ENCODE measurements around the gene ANKMY1. TPM values are rescaled to one million over a fixed set of nuclear protein-coding genes. Genes with fewer than 3 reads are reported as not detected.
"Not testable (repeated sequence)": the region's sequence is repeated elsewhere in the genome, so short reads cannot be mapped to it uniquely, and the experiment has no call there.

The ANKMY1 gene
- total and polyA plus RNA-seq, 2 experiments from 2014 or later, result 5.1 to 10.1 TPM

- no peaks in the 10 kb centered on the region for H3K27me3 ChIP-seq (replicated peaks; ENCODE audit: insufficient read depth)
- in situ Hi-C loops (cut with MboI), result no loop called here
- no peak overlapping the region for H3K27ac ChIP-seq
- TF ChIP-seq EZH2 (IDR thresholded peaks at IDR 0.05; ENCODE audit: insufficient read depth, poor library complexity, severe bottlenecking) (no peak), EZH2phosphoT487 (IDR thresholded peaks at IDR 0.05; ENCODE audit: insufficient read depth, low read depth) (no peak)
- 89 to 93% methylated on average over 9 of the region's 9 CpGs for WGBS, 2 experiments (ENCODE audit: low coverage in 1 of 2, low lambda C conversion rate in 2 of 2, missing lambda C conversion rate in 2 of 2)
- H3F3A ChIP-seq (ENCODE audit: insufficient read depth), result no peaks in the 10 kb centered on the region
- H3K4me1 ChIP-seq (ENCODE audit: insufficient read depth), result no peaks in the 10 kb centered on the region
- no peak overlapping the region for H3K4me2 ChIP-seq (ENCODE audit: unreplicated experiment)
- H3K9me3 ChIP-seq (ENCODE audit: low read depth), result no peaks in the 10 kb centered on the region
- H2AFZ ChIP-seq, result no peak overlapping the region
- H3K4me3 ChIP-seq, result no peak overlapping the region
- no peak overlapping the region for H3K9ac ChIP-seq
- no peaks in the 10 kb centered on the region for H3K79me2 ChIP-seq (ENCODE audit: insufficient read depth)
- no peak for DNase-seq
- H4K20me1 ChIP-seq (ENCODE audit: insufficient read depth), result no peaks in the 10 kb centered on the region
- H3K9me2 ChIP-seq (ENCODE audit: insufficient read depth), result no peaks in the 10 kb centered on the region
- no peaks in the 10 kb centered on the region for H3K36me3 ChIP-seq (ENCODE audit: low read depth)
Observed at GRCh38 chr2:240498958-240499260, 58.9 kb downstream of the ANKMY1 start.

DNA sequence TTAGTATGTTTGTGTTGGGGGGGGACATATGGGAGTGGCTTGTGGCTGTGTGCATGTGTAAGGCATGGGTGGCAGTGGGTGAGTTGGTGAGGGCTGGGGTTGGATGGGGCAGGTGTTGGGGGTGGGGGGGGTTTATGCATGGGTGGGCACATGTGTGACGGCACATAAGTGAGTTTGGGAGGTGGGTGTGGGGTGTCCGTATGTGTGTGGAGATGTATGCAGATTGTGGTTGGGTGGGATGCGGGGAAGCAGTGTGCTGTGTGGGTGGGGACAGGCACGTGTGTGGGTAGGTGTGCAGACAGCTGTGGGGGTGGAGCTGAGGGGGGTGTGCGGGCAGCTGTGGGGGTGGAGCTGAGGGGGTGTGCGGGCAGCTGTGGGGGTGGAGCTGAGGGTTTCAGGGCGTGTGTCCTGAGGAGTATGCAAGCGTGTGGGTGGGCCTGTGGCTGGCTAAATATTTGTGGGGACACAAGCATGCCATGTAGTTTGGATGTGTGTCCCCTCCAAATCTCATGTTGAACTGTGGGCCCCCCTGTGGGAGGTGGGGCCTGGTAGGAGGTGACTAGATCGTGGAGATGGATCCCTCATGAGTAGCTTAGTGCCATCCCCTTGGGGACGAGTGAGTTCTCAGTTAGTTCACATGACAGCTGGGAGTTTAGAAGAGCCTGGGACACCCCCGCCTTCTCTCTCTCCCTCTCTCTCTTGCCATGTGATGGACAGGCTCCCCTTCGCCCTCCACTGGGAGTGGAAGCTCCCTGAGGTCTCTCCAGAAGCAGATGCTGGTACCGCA is 59.4 kb downstream of the ANKMY1 start:
- Histone ChIP-seq H4K20me1 (ENCODE audit: insufficient read depth) (no peaks in the 10 kb centered on the region), H3K79me2 (ENCODE audit: insufficient read depth) (no peaks in the 10 kb centered on the region), H3K9me3 (ENCODE audit: low read depth) (no peaks in the 10 kb centered on the region), H3K9me2 (ENCODE audit: insufficient read depth) (no peaks in the 10 kb centered on the region), H3K4me2 (ENCODE audit: unreplicated experiment) (no peak overlapping the region), H2AFZ (no peak overlapping the region), H3K4me3 (no peak overlapping the region), H3K27me3 (replicated peaks; ENCODE audit: insufficient read depth) (no peaks in the 10 kb centered on the region), H3K9ac (no peak overlapping the region), H3K4me1 (ENCODE audit: insufficient read depth) (no peaks in the 10 kb centered on the region), H3F3A (ENCODE audit: insufficient read depth) (no peaks in the 10 kb centered on the region), H3K27ac (no peak overlapping the region), H3K36me3 (ENCODE audit: low read depth) (no peaks in the 10 kb centered on the region)
- in situ Hi-C loops (cut with MboI), result no loop called here
- WGBS, 2 experiments (ENCODE audit: low coverage in 1 of 2, low lambda C conversion rate in 2 of 2, missing lambda C conversion rate in 2 of 2), result 76 to 83% methylated on average over 7 to 13 of the region's 13 CpGs
- DNase-seq, result no peak
- TF ChIP-seq EZH2 (IDR thresholded peaks at IDR 0.05; ENCODE audit: insufficient read depth, poor library complexity, severe bottlenecking) (no peak), EZH2phosphoT487 (IDR thresholded peaks at IDR 0.05; ENCODE audit: insufficient read depth, low read depth) (no peak)

DNA sequence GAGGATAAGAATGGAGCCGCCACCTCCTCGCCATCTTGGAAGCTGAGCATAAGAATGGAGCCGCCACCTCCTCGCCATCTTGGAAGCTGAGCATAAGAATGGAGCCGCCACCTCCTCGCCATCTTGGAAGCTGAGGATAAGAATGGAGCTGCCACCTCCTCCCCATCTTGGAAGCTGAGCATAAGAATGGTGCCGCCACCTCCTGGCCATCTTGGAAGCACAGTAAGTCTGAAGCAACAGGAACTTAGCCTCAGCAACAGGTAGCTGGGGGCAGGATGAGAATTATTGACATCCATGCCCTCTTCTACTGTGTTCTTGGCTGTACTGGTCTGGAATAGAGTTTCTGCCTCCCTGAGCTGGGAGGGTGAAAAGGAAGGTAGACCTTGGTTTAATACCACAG is 60.7 kb downstream of the ANKMY1 start:
- H3K79me2 ChIP-seq (ENCODE audit: insufficient read depth); H4K20me1 ChIP-seq (ENCODE audit: insufficient read depth); H3K4me2 ChIP-seq (ENCODE audit: unreplicated experiment); H3K27ac ChIP-seq; H3K4me3 ChIP-seq; H3K4me1 ChIP-seq (ENCODE audit: insufficient read depth); in situ Hi-C loops (cut with MboI); H3K27me3 ChIP-seq (replicated peaks; ENCODE audit: insufficient read depth); H2AFZ ChIP-seq; H3K9me3 ChIP-seq (ENCODE audit: low read depth); H3K9me2 ChIP-seq (ENCODE audit: insufficient read depth); H3K9ac ChIP-seq; H3K36me3 ChIP-seq (ENCODE audit: low read depth); H3F3A ChIP-seq (ENCODE audit: insufficient read depth): not testable (repeated sequence)
- WGBS, 2 experiments (ENCODE audit: low coverage in 1 of 2, low lambda C conversion rate in 2 of 2, missing lambda C conversion rate in 2 of 2), result 90 to 98% methylated on average over 7 of the region's 7 CpGs
- DNase-seq, result peak; percentile 30

DNA sequence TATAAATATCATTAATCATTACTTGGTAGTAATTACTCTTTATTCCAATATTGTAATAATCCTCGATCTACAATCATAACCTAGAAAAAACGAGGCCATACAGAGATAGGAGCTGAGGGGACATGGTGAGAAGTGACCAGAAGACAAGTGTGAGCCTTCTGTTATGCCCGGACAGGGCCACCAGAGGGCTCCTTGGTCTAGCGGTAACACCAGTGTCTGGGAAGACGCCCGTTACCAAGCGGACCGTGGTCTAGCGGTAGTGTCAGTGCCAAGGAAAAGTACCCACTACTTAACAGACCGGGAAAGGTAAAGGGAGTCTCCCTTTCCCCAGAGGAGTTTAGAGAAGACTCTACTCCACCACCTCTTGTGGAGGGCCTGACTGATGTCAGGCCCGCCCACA is 62.8 kb downstream of the ANKMY1 start:
- H3K79me2 ChIP-seq (ENCODE audit: insufficient read depth); H3K27me3 ChIP-seq (replicated peaks; ENCODE audit: insufficient read depth); H2AFZ ChIP-seq; H3K4me1 ChIP-seq (ENCODE audit: insufficient read depth); H3K4me2 ChIP-seq (ENCODE audit: unreplicated experiment); in situ Hi-C loops (cut with MboI); H3F3A ChIP-seq (ENCODE audit: insufficient read depth); H3K9me2 ChIP-seq (ENCODE audit: insufficient read depth); H3K36me3 ChIP-seq (ENCODE audit: low read depth); H3K27ac ChIP-seq; H3K9me3 ChIP-seq (ENCODE audit: low read depth); H3K4me3 ChIP-seq; H4K20me1 ChIP-seq (ENCODE audit: insufficient read depth); H3K9ac ChIP-seq: not testable (repeated sequence)
- peak; percentile 9 for DNase-seq
- WGBS, 2 experiments (ENCODE audit: low coverage in 1 of 2, low lambda C conversion rate in 2 of 2, missing lambda C conversion rate in 2 of 2), result 77 to 80% methylated on average over 11 of the region's 11 CpGs

DNA sequence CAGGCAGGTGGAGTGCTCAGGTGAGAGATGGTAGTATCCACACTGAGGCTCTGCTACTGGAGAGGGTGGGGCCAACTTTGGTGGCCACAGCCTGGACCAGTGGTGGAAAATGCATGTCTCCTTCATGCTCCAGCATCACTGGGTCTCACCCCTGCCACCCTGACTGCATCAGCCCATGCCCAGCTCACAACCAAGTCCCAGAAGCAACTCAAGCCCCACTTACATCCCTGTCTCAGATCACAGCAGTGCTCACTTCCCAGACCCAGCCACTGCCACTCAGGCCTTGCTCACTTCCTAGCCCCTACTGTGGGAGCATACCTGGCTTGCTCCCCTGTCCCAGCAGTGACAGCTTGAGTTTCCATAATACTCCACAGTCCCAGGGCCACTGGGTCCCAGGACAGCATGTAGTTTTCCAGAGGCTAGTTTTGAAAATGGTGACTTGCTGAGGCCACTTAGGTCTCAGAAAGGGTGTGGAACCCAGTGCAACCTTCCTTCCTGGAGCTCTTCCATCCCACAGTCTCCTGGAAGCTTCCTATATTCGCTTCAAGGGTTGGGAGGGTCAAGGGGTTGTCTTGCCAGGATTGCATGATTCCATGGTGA is 63.5 kb downstream of the ANKMY1 start:
- Histone ChIP-seq H3K79me2 (ENCODE audit: insufficient read depth) (no peaks in the 10 kb centered on the region), H3K4me1 (ENCODE audit: insufficient read depth) (no peaks in the 10 kb centered on the region), H4K20me1 (ENCODE audit: insufficient read depth) (no peaks in the 10 kb centered on the region), H3F3A (ENCODE audit: insufficient read depth) (no peaks in the 10 kb centered on the region), H3K9me3 (ENCODE audit: low read depth) (no peaks in the 10 kb centered on the region), H3K9me2 (ENCODE audit: insufficient read depth) (no peaks in the 10 kb centered on the region), H3K9ac (no peak overlapping the region), H3K27ac (no peak overlapping the region), H2AFZ (no peak overlapping the region), H3K4me3 (no peak overlapping the region), H3K4me2 (ENCODE audit: unreplicated experiment) (no peak overlapping the region), H3K36me3 (ENCODE audit: low read depth) (no peaks in the 10 kb centered on the region), H3K27me3 (replicated peaks; ENCODE audit: insufficient read depth) (no peaks in the 10 kb centered on the region)
- in situ Hi-C loops (cut with MboI), result no loop called here
- DNase-seq, result no peak
- TF ChIP-seq EZH2phosphoT487 (IDR thresholded peaks at IDR 0.05; ENCODE audit: insufficient read depth, low read depth), result no peak
- WGBS, 2 experiments (ENCODE audit: low coverage in 1 of 2, low lambda C conversion rate in 2 of 2, missing lambda C conversion rate in 2 of 2), result 56 to 60% methylated on average over 1 of the region's 1 CpG
